ENCODE results near the gene NUP37. TPM values are rescaled to one million over a fixed set of nuclear protein-coding genes. Genes with fewer than 3 reads are reported as not detected.

The NUP37 gene
- total and polyA plus RNA-seq, 2 of the 8 experiments (the other 6 are each of a cell fraction or from before 2014, with no cell fraction given): 53.5 to 71.0 TPM

GRCh38 chr12:102024765-102025164, 95.1 kb downstream of the NUP37 start:
- Histone ChIP-seq H2BK15ac (ENCODE audit: low read length) (no peak overlapping the region), H3K27me3 (replicated peaks in 1 of 4; ENCODE audit: control insufficient read depth in 3 of 4, extremely low read depth in 1 of 4, insufficient read depth in 3 of 4, low read length in 3 of 4) (no peaks in the 10 kb centered on the region), H4K91ac (replicated peaks; ENCODE audit: insufficient read length, low read length) (no peak overlapping the region), H3K56ac (replicated peaks; ENCODE audit: insufficient read length, low read depth, low read length) (no peak overlapping the region), H3K23me2 (ENCODE audit: low read depth, low read length) (no peaks in the 10 kb centered on the region), H2BK5ac (ENCODE audit: low read depth, low read length) (no peak overlapping the region), H3K4me2 (ENCODE audit: insufficient read depth in 1 of 2, low read depth in 2 of 2, low read length in 2 of 2) (no peak overlapping the region), H4K20me1 (replicated peaks in 1 of 2; ENCODE audit: control insufficient read depth in 1 of 2, insufficient read depth in 2 of 2, low read length in 2 of 2) (peaks cover 0 to 2% of the 10 kb centered on the region in 2 experiments), H3K36me3 (ENCODE audit: control insufficient read depth in 2 of 4, insufficient read depth in 4 of 4, low read length in 3 of 4) (no peaks in the 10 kb centered on the region), H2BK12ac (ENCODE audit: low read depth, low read length) (no peak overlapping the region), H3K14ac (ENCODE audit: insufficient read length) (no peak overlapping the region), H4K5ac (ENCODE audit: insufficient read length, low read depth, low read length) (no peak overlapping the region), H2BK20ac (ENCODE audit: low read length) (no peak overlapping the region), H2AK5ac (ENCODE audit: low read depth, low read length) (no peak overlapping the region), H3K4me3 (ENCODE audit: extremely low read depth in 1 of 4, insufficient read depth in 2 of 4, low read depth in 3 of 4, low read length in 4 of 4) (no peak overlapping the region), H3K18ac (ENCODE audit: extremely low read depth, low read length) (no peak overlapping the region), H3K79me1 (ENCODE audit: low read depth, low read length) (no peaks in the 10 kb centered on the region), H4K8ac (ENCODE audit: extremely low read depth, insufficient read depth, low read length) (no peak overlapping the region), H3K9me3 (ENCODE audit: insufficient read depth in 2 of 2, low read depth in 1 of 2, low read length in 1 of 2) (no peaks in the 10 kb centered on the region), H3K27ac (ENCODE audit: low read depth, low read length) (no peak overlapping the region), H3K23ac (ENCODE audit: insufficient read length) (no peak overlapping the region), H3K9ac (replicated peaks in 1 of 4; ENCODE audit: extremely low read depth in 1 of 4, low read depth in 3 of 4, low read length in 3 of 4) (no peak overlapping the region), H2BK120ac (replicated peaks; ENCODE audit: low read depth, low read length) (no peak overlapping the region), H2AFZ (ENCODE audit: low read length) (no peak overlapping the region), H3K4me1 (replicated peaks in 1 of 4; ENCODE audit: control insufficient read depth in 3 of 4, insufficient read depth in 4 of 4, low read length in 3 of 4) (no peaks in the 10 kb centered on the region), H3K4ac (replicated peaks; ENCODE audit: insufficient read length, low read depth, low read length) (no peak overlapping the region), H3K79me2 (ENCODE audit: control insufficient read depth in 1 of 2, insufficient read depth in 2 of 2, low read length in 2 of 2) (no peaks in the 10 kb centered on the region)
- CTCF ChIA-PET (ENCODE audit: partially characterized antibody): interaction anchor here (1.2 to 1.5 kb wide), 2 partner anchors 19 to 430 kb away, joined by 3 read pairs; no protein-coding TSS in a partner anchor
- DNase-seq (ENCODE audit: low read depth in 1 of 2, low spot score in 2 of 2): no peak
- TF ChIP-seq FOSL1 (IDR thresholded peaks at IDR 0.05; ENCODE audit: insufficient read depth, low read depth, low read length): no peak
- TF ChIP-seq CBX8 (IDR thresholded peaks at IDR 0.05; ENCODE audit: borderline replicate concordance, low read depth, low read length): no peak
- no peak for TF ChIP-seq GABPA (IDR thresholded peaks at IDR 0.05; ENCODE audit: borderline replicate concordance, insufficient read depth, low read length)
- no peak for TF ChIP-seq SP4 (IDR thresholded peaks at IDR 0.05; ENCODE audit: low read length)
- TF ChIP-seq SIRT6 (IDR thresholded peaks at IDR 0.05; ENCODE audit: low read length): no peak
- TF ChIP-seq TBP (IDR thresholded peaks at IDR 0.05; ENCODE audit: low read depth, low read length): no peak
- TF ChIP-seq NRF1 (IDR thresholded peaks at IDR 0.05; ENCODE audit: low read depth, low read length): no peak
- TF ChIP-seq MAFK (IDR thresholded peaks at IDR 0.05; ENCODE audit: low read depth, low read length): no peak
- POLR2A ChIA-PET (ENCODE audit: partially characterized antibody): no interaction called here
- no peak for FAIRE-seq
- 85% methylated on average over 2 of the region's 2 CpGs; no CpG with 5 or more reads in 1 of the 2 experiments for WGBS, 2 experiments (ENCODE audit: extremely low coverage in 1 of 2, insufficient coverage in 1 of 2, insufficient read length in 1 of 2, insufficient replicate concordance in 2 of 2, low coverage in 1 of 2, low lambda C conversion rate in 2 of 2, missing lambda C conversion rate in 1 of 2)
